Measurements from ENCODE around the gene COA7.

Gene COA7

DNA sequence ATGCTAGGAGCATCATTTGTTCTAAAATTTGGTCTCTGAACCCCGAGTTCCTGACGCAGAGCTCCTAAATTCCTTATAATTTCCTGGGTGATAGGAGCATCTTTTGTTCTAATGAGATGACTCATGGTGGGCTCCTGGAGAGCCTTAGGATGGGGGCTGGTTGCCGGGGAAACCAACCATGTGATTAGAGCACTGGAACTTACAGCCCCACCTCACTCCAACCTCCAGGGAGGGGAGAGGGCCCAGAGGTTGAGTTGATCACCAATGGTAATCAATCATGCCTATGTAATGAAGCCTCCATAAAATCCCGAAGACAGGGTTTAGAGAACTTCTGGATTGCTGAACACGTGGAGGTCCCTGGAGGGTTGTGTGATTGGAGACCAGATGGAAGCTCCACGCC is 57.5 kb downstream of the COA7 start:
- Histone ChIP-seq H3K4me2 (ENCODE audit: low read depth, low read length, poor library complexity, severe bottlenecking) (peak overlapping the region; percentile 17), H3K9me2 (replicated peaks; ENCODE audit: insufficient read depth, low read length) (no peaks in the 10 kb centered on the region), H3F3A (ENCODE audit: insufficient read depth) (peaks cover 20% of the 10 kb centered on the region), H3K4me3 (ENCODE audit: insufficient read depth, low read length, poor library complexity, severe bottlenecking) (no peak overlapping the region), H3K27me3 (ENCODE audit: low read length) (no peaks in the 10 kb centered on the region), H3K9me3 (ENCODE audit: insufficient read depth, low read length) (no peaks in the 10 kb centered on the region), H3K36me3 (ENCODE audit: low read length) (peaks cover under 1% of the 10 kb centered on the region; the same call in 1 of the 2 replicates), H4K20me1 (ENCODE audit: low read depth, low read length) (no peaks in the 10 kb centered on the region), H3K27ac (ENCODE audit: low read depth, low read length) (peak overlapping the region; percentile 70), H3K9ac (ENCODE audit: low read length) (0 out of 2 replicates have a peak overlapping the region, but pooled peaks have one; percentile 10), H2AFZ (ENCODE audit: low read depth, low read length, severe bottlenecking) (no peak overlapping the region), H3K79me2 (ENCODE audit: insufficient read depth, low read length) (peaks cover 45% of the 10 kb centered on the region)
- TF ChIP-seq, protein P1, sequence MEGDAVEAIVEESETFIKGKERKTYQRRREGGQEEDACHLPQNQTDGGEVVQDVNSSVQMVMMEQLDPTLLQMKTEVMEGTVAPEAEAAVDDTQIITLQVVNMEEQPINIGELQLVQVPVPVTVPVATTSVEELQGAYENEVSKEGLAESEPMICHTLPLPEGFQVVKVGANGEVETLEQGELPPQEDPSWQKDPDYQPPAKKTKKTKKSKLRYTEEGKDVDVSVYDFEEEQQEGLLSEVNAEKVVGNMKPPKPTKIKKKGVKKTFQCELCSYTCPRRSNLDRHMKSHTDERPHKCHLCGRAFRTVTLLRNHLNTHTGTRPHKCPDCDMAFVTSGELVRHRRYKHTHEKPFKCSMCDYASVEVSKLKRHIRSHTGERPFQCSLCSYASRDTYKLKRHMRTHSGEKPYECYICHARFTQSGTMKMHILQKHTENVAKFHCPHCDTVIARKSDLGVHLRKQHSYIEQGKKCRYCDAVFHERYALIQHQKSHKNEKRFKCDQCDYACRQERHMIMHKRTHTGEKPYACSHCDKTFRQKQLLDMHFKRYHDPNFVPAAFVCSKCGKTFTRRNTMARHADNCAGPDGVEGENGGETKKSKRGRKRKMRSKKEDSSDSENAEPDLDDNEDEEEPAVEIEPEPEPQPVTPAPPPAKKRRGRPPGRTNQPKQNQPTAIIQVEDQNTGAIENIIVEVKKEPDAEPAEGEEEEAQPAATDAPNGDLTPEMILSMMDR (IDR thresholded peaks at IDR 0.05; ENCODE audit: insufficient read depth, low read length, poor library complexity, severe bottlenecking) = no peak
- TF ChIP-seq EZH2phosphoT487 (conservative IDR thresholded peaks at IDR 0.05; ENCODE audit: low read length) = no peak

DNA sequence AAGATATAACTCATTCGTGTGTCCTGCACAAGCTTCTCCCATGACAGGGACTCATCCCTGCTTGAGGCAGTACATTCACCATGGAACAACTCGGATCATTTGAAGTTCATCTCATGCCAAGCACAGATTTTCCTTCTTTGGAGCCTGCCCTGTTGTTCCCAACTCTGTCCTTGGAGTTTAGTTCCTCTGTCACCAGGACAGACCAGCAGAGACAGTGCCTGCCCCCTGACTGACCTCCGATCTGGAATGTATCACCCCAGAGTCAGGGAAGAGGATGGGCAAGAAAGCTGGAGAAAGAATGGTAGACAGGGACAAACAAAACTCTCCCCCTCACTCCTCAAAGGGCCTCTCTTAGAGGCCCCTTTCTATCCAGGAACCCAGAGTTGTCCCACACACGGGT is 60.2 kb downstream of the COA7 start:
- H3K27ac ChIP-seq (ENCODE audit: low read depth, low read length) = peak overlapping the region; percentile 96
- no peaks in the 10 kb centered on the region for H3K27me3 ChIP-seq (ENCODE audit: low read length)
- H3K9ac ChIP-seq (ENCODE audit: low read length) = peak overlapping the region; percentile 97
- H3K4me3 ChIP-seq (ENCODE audit: insufficient read depth, low read length, poor library complexity, severe bottlenecking) = peak overlapping the region; percentile 20
- H3K36me3 ChIP-seq (ENCODE audit: low read length) = no peaks in the 10 kb centered on the region
- no peak overlapping the region for H2AFZ ChIP-seq (ENCODE audit: low read depth, low read length, severe bottlenecking)
- no peaks in the 10 kb centered on the region for H3K9me3 ChIP-seq (ENCODE audit: insufficient read depth, low read length)
- H4K20me1 ChIP-seq (ENCODE audit: low read depth, low read length) = no peaks in the 10 kb centered on the region
- TF ChIP-seq, protein P1 (IDR thresholded peaks at IDR 0.05; ENCODE audit: insufficient read depth, low read length, poor library complexity, severe bottlenecking) = no peak
- no peak for TF ChIP-seq EZH2phosphoT487 (conservative IDR thresholded peaks at IDR 0.05; ENCODE audit: low read length)
- H3K4me2 ChIP-seq (ENCODE audit: low read depth, low read length, poor library complexity, severe bottlenecking) = peak overlapping the region; percentile 75
- peaks cover 69% of the 10 kb centered on the region for H3K79me2 ChIP-seq (ENCODE audit: insufficient read depth, low read length)
- H3K9me2 ChIP-seq (replicated peaks; ENCODE audit: insufficient read depth, low read length) = no peaks in the 10 kb centered on the region
- H3F3A ChIP-seq (ENCODE audit: insufficient read depth) = peaks cover 32% of the 10 kb centered on the region

DNA sequence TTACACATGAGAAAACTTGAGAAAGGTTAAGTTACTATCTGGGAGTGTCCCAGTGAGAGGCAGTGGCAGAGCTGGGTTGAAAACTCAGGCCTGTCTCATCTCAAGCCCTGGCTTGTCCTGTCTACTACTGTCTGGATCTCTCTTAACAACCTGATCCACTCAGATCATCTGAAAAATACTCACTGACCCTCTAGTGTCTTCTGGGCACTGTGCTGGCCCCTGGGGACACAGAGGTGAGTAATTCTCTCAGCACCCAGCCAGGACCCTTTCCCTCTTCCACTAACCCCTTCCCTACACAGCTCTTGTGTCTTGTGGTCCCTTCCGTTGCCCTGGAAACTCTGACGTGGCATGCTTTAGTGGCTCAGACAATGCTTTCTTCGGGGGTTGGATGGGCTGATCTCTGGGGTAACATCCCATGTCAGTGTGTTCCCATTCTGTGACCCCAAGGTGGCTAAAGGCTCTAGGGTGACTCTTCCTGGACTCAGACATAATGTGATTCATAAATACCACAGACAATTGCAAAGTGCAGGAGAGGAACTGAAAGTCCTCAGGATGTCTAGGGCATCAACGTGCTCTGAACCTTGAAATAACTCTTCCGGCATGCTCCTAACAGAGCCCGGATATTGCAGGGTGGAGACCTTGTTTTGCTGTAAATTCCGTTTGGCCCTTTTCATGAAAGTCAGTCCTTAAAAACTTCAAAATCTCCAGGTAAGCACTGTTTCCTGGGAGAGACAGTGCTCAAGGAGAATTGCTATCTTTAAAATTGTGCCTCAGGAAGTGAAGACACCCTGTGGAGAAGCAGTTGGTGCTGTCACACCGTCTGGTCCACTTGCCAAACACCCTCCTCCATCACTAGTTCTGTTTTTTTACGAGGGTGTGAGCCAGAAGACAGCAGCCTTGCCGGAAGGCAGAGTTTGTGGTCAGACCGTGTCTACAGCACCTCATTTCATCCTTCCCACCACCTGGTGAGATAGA is 61.1 kb downstream of the COA7 start:
- Histone ChIP-seq H3K9ac (ENCODE audit: low read length) (peak overlapping the region; percentile 97), H3K27ac (ENCODE audit: low read depth, low read length) (peak overlapping the region; percentile 96), H3F3A (ENCODE audit: insufficient read depth) (peaks cover 32% of the 10 kb centered on the region)

More for the DNA sequence above, 61.1 kb downstream of the COA7 start:
- no peaks in the 10 kb centered on the region for H3K27me3 ChIP-seq (ENCODE audit: low read length)
- no peak overlapping the region for H2AFZ ChIP-seq (ENCODE audit: low read depth, low read length, severe bottlenecking)
- peaks cover 76% of the 10 kb centered on the region for H3K79me2 ChIP-seq (ENCODE audit: insufficient read depth, low read length)
- H3K9me3 ChIP-seq (ENCODE audit: insufficient read depth, low read length) = no peaks in the 10 kb centered on the region
- no peaks in the 10 kb centered on the region for H3K36me3 ChIP-seq (ENCODE audit: low read length)
- H3K4me2 ChIP-seq (ENCODE audit: low read depth, low read length, poor library complexity, severe bottlenecking) = peak overlapping the region; percentile 75
- TF ChIP-seq EZH2phosphoT487 (conservative IDR thresholded peaks at IDR 0.05; ENCODE audit: low read length) = no peak
- TF ChIP-seq, protein P1 (IDR thresholded peaks at IDR 0.05; ENCODE audit: insufficient read depth, low read length, poor library complexity, severe bottlenecking) = no peak
- H4K20me1 ChIP-seq (ENCODE audit: low read depth, low read length) = no peaks in the 10 kb centered on the region
- H3K4me3 ChIP-seq (ENCODE audit: insufficient read depth, low read length, poor library complexity, severe bottlenecking) = peak overlapping the region; percentile 31
- H3K9me2 ChIP-seq (replicated peaks; ENCODE audit: insufficient read depth, low read length) = no peaks in the 10 kb centered on the region

Measured in SU-DHL-6 (cell line).